Thyroid gland (tissue), 4 donors: ENCODE data around the gene WDR75.

Experiments used
- CTCF ChIP-seq, 6 experiments: fragments of 200-600 bp in 3 of 6; fragments of 450-650 bp in 3 of 6; sonication (generic) in 3 of 6; IDR thresholded peaks; one replicate each; pipeline ENCODE4 v1.5.1; 2016 to 2019; ENCODE audit warnings: antibody characterized with exemption in 6 of 6, mild to moderate bottlenecking in 2 of 6, inconsistent platforms in 1 of 6, moderate library complexity in 1 of 6
- POLR2A ChIP-seq, 2 donors: fragments of 450-650 bp; IDR thresholded peaks; one replicate each; pipeline ENCODE4 v1.6.1; 2017; ENCODE audit warnings: antibody characterized with exemption in 2 of 2, mild to moderate bottlenecking in 2 of 2, moderate library complexity in 1 of 2

DNA sequence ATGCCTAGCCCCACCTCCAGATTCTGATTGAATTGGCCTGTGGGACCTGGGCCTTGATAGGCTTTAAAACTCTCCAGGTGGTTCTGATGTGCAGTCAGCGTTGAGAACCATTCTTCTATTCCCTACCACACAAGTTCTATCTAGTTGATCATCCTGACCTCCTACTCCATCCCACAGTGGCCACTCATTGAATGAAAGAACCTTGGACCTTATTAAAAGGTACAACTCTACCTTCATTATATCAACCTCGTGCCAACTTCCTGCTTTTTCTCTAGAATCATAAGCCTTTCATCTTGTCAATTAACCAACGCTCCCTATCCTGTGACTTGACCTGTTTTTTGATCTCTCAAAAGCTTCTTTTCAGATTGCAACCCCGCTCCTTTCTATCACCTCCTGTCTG is 83.5 kb downstream of the WDR75 start:
- TF ChIP-seq CTCF (IDR thresholded peaks at IDR 0.05) (no peak), POLR2A (IDR thresholded peaks at IDR 0.05) (no peak)
